Measurements from ENCODE around the gene LRRC47. TPM values are rescaled to one million over a fixed set of nuclear protein-coding genes. Genes with fewer than 3 reads are reported as not detected.

LRRC47 gene
- total RNA-seq, 1 donor from 2014 or later = 54.5 TPM

- DNase-seq (ENCODE audit: missing footprints) = peak; percentile 51
- no peak for ATAC-seq
- intact Hi-C loops (cut with DNase I) = no loop called here
These were observed 19.9 kb downstream of the LRRC47 start for GRCh38 chr1:3776231-3776961.

GRCh38 chr1:3775490-3776230, 20.6 kb downstream of the LRRC47 start:
- ATAC-seq = no peak
- intact Hi-C loops (cut with DNase I) = no loop called here
- DNase-seq (ENCODE audit: missing footprints) = peak; percentile 77

- peak; percentile 56 for DNase-seq (ENCODE audit: missing footprints)
- no peak for ATAC-seq
- intact Hi-C loops (cut with DNase I) = no loop called here
These were observed 21.3 kb downstream of the LRRC47 start for GRCh38 chr1:3774946-3775489.

- intact Hi-C loops (cut with DNase I) = no loop called here
- ATAC-seq = no peak
- peak; percentile 64 for DNase-seq (ENCODE audit: missing footprints)
These were observed 21.9 kb downstream of the LRRC47 start for GRCh38 chr1:3774276-3774945.

DNA sequence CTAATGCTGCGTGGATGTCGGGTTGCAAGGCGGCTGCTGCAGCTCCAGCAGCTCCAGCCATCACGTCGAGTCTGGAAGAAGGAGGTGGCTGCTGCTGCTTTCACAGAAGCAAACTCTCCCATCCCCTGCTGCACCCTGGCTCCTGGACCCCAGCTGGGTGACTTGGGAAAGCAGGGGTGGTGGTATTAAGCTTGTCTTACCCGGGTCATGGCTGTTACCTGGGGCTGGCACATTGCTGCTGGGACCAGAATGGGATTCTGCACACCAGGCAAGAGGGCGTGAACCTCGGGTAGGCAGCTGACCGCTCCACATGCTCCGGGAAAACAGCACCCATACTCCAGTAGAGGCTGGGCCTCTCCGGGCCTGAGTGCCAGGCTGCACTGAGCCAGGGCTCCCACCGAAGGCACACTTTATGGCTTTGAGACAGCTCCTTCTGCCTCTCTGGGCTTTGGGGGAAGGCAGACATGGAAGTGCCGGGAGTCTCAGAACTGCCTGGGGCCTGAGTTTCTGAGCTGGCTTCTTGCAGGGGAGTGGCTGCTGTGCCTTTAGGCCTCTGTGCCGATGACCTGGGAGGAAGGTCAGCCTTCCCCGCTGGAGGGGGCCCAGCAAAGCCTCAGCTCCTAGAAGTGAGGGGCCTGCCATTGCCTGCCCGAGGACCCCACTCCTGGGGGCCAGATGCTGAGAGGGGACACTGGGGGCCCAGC, 22.6 kb downstream of the LRRC47 start:
- DNase-seq (ENCODE audit: missing footprints) = peak; percentile 43
- intact Hi-C loops (cut with DNase I) = no loop called here

DNA sequence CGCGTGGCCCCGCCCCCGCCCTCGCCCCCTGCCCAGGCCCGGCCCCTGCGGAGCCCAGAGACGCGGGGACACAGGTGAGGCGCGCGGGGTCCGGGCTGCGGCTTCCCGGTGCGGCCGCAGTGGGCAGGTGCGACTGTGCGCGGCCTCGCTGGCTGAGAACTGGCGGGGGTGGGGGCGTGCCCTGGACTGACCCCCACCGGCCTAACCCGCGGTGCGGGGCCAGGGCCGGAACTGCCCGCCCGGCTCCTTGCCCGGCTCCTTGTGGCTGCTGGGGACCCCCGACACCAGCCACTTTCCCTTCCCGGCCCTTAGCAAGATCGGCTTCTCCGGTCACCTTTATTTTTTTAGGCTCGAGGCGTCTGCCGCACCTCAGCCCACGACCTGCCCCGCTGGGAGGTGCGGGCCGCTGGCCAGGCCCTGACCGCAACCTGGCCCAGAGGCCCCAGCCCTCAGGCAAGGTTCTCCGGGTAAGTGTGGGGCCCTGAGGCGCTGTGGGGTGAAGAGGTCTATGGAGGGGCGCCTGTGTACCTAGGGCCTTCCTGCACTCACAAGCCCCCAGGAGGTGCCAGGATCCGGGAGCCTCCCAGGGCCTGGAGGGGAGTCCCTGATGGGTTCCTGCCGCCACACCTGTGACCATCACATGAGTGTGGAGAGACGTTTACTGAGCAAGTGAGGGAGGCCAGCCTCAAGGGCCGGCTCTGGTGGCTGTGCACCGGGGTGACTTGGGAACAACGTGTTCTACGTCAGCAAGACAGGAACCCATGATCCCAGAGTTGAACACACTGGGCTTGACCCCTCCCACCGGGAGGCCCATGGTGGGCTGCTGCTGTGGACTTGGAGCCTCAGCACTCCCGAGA, 23.4 kb downstream of the LRRC47 start, which contains the start of gene SMIM1:
Gene SMIM1 (plus strand): TSS at position 35 of the 857 bp plus-strand sequence. CDS start 2,625 bp downstream, outside the sequence.
- no peak for ATAC-seq
- intact Hi-C loops (cut with DNase I) = no loop called here
- peak; percentile 65 for DNase-seq (ENCODE audit: missing footprints)

More for the DNA sequence above, 22.6 kb downstream of the LRRC47 start:
- ATAC-seq = no peak

DNA sequence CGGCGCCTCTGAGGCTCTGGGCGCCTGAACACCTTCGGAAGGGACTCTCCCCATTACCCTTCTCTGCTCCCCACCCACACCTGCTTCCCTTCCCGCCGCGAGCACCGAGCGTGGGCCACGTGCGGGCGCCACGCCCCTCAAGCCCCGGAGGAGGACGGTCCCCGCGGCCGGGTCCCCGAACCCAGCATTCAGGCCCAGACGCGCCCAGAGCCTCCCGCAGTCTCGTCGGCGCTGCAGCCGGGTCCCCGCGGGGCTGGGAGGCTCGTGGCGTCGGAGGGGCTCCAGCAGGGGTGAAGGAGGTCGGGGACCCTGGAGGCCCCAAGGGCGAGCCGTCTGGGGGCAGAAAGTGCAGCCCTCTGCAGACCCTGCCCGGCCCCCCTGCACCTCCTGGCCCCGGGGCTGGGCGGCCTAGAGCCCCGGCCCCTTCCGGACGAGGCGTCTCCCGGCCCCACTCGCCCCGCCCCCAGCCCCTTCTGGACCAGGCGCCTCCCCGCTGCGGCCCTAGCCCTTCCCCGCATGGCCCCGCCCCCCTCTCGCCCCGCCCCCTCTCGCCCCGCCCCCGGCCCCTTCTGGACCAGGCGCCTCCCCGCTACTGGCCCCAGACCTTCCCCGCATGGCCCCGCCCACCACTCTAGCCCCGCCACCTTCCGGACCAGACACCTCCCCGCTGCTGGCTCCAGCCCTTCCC, 24.1 kb downstream of the LRRC47 start:
- intact Hi-C loops (cut with DNase I) = no loop called here
- ATAC-seq = peak; percentile 87
- peak; percentile 95 for DNase-seq (ENCODE audit: missing footprints)

- DNase-seq (ENCODE audit: missing footprints) (peak; percentile 32), ATAC-seq (no peak)
- intact Hi-C loops (cut with DNase I) = no loop called here
These were observed 24.9 kb downstream of the LRRC47 start for GRCh38 chr1:3771108-3772026.

DNA sequence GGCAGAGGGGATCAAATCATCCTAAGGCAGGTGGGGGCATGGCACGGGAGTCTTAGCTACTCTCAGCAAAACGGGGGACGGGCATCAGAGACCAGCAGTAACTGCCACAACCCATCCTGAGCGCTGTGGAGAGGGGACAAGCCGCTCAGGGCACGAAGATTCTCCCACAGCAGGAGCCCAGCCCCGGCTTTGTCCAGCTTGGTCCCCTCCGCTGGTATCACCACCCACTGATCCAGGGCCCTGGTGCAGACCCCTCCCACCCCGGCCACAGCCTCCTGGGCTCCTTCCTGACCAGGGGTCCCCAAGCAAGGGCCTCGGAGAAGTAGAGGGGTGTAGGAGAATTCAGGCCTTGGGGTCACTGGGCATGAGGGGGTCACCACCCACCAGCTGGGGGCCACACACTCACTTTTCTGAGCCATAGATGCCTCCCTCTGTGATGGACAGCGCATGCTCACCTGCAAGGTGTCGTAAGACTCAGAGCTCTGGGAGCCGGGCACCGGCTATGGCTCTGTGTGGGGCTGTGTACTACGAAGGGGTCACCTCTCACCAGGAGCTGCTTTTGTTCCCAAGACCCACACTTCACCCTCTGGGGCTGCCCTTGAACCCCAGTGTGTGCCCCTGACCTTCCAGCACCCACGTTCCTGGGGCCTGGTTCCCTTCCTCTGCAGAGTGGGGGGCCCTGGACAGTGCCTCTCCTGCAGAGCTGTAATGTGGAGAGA, 26.1 kb downstream of the LRRC47 start:
- DNase-seq (ENCODE audit: missing footprints) (peak; percentile 22), ATAC-seq (no peak)
- intact Hi-C loops (cut with DNase I) = no loop called here

DNA sequence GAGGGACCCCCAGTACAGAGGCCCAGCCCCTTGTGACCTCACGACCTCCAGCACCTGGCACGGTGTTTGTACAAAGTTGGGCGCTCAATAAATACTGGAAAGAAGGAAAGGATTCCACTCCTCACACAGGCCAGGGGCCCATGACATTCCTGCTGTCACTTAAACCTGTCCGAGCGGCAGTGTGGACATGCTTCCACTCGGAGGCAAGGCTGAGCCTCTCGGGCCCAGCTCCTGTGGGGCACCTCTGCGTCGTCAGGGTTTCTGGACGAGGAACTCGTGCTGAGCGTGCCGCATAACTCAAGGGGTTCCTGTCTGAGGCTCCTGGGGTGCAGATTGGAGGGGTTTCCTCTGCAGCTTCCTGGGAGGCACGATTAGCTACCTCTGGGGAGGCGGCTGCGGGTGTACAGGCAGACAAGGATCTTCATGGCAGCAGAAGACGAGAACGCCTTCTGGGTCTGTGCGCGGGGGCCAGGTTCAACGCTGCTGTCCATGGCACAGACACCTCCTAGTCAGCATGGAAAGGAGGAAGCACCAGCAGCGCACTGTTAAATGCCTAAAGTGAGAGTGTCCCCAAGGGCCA, 27.4 kb downstream of the LRRC47 start:
- no peak for ATAC-seq
- intact Hi-C loops (cut with DNase I) = no loop called here
- DNase-seq (ENCODE audit: missing footprints) = peak; percentile 58

DNA sequence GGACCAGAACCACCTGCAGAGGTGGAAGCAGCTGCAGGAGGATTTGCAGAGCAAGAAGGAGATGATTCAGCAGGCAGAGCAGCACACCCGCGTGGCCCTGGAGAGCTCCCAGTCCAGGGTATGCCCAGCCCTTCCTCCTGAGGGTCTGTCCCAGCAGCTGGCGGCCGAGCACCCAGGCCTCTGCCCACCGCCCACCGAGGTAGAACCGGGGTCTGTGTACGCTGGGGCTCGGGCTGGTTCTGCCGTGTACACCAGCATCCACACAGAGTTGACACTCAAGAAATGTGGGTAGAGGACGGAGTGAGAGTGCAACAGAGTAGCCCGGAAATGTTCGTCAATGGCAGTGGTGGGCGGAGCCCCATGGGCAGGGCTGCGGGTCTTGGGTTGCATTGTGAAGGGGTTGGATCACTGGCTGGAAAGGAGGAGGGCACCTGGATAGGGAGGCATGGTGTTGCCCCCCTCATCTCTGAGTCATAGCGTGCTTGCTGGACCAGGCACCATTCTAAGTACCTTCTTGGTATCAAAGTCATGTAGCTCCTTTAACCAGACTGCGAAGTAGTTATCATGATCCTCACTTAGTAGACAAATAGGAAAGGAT, 28.9 kb downstream of the LRRC47 start:
- peak; percentile 39 for DNase-seq (ENCODE audit: missing footprints)
- intact Hi-C loops (cut with DNase I) = no loop called here
- no peak for ATAC-seq

DNA sequence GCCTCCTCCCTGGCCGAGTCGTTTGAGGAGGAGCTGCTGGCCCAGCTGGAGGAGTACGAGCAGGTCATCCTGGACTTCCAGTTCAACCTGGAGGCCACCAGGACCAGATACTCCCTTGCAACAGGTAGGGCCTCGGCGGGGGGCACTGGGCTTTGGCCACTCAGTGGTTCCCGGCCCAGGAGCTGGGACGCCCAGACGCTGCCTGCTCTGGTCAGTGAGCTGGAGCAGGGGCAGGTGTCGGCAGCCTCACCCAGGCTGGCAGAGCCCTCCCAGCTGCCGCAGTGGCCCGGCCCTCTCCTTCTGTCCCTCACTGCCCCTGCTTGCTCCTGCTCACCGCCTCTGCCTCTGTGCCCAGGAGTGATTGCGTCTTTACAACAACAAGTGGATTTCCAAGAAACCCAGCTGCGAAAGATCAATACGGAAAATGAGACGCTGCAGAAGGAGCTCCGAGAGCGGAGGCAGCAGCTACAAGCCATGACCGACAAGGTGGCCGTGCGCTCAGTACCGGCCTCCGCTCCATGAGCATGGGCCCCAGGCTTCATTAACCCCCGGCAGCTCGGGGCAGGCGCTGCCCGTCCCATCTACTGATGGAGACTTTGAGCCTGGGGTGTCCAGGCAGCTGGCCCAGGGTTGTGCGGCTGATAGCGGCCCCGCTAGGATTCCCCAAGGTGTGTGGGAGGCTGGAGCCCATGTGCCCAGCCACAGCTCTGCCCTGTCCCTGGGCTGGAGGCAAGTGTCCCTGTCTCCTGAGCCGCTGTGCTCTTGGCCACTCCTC, 32.8 kb downstream of the LRRC47 start:
- ATAC-seq (no peak), DNase-seq (ENCODE audit: missing footprints) (peak; percentile 55)
- intact Hi-C loops (cut with DNase I) = no loop called here

DNA sequence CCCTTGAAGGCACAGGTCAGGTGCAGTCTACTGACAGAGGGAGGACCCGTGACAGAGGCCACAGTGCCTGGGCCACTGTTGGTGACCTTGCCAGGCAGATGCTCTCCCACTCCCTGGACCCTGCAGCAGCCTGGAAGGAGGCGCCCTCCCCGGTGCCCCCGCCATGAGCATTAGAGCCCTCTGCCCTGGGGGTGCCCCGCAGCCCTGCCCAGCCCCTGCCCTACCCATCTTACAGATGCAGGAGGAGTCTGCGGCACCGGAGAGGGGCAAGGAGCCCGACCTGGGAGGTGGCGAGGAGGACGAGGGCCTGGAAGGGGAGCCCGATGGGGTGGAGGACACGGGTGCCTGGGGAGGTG, 33.4 kb downstream of the LRRC47 start:
- no peak for DNase-seq (ENCODE audit: missing footprints)

DNA sequence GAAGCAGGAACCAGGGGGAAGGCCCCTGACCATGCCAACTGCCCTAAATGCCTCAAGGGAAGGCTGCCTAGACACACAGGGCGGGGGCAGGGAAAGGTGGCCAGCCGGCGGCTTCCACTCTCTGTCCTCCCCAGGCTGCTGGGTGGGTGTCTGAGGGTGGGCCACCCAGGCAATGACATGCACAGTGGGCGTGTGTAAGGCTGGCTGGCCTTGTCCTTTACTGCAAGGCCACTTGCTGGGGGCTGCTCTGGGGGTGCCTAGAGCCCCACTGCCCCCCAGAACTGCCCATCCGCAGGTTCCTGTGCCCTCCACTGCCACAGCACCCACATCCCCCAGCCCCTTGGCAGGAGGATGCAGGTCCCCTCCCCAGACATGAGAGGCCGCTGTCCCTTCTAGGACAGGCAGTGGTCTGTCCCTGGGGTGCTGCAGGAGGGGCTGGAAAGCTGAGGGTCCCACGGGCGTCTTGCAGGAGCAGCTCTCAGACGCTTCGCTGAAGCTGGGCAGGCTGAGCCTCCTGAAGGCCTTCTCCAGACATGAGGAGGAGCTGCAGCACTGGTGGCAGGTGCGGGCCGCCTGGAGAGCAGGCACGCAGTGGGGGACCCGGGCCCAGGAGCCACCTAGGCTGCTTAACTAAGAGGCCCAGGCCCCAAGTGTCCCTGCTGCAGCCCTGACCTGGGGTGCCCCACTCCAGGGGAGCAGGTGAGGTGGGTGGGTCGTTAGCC, 34.0 kb downstream of the LRRC47 start:
- peak; percentile 57 for DNase-seq (ENCODE audit: missing footprints)
- intact Hi-C loops (cut with DNase I) = no loop called here
- ATAC-seq = no peak

More for the DNA sequence above, 33.4 kb downstream of the LRRC47 start:
- intact Hi-C loops (cut with DNase I) = no loop called here
- no peak for ATAC-seq

Measured in Right ventricle myocardium inferior (tissue), 1 donor.